GM19455 (cell line): ENCODE measurements around the gene SPOCD1.

Source experiments
- ATAC-seq: cut with Tn5 transposase; IDR thresholded peaks from one replicate; pipeline ENCODE4 v1.9.1; 2021; ENCODE audit not compliant: unreplicated experiment

SPOCD1 gene

DNA sequence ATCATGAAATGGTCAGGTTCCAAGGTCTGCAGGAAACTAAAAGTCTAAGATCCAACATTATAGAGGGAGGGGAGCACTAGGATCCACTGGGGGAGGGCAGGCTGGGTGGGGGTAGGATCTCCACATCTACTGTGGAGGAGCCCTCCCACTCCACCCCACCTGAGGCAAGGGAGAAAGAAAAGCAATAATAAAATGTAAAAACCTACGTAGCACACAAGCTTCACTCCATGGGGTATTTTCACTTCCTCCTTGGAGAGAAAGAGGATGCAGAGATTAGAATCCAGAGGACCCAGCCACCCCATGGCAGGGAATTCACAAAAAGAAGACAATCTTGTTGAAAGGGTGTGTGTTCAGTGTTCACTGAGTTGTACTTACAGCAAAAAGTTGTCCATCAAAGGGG lies 14.4 kb downstream of the SPOCD1 start:
- ATAC-seq: no peak

DNA sequence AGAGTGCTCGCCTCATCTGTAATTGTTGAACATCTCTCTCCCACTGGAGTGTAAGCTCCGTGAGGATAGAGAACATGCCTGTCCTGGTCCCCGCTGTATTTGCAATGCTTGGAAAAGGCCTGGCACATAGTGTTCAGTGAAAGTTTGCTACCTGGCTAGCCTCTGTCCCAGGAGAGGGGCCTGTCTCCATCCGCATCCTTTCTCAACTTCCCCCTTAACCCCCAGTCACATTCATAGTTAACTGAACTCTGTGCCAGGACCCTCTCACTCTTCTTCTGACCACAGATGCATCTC lies 15.2 kb downstream of the SPOCD1 start:
- no peak for ATAC-seq

DNA sequence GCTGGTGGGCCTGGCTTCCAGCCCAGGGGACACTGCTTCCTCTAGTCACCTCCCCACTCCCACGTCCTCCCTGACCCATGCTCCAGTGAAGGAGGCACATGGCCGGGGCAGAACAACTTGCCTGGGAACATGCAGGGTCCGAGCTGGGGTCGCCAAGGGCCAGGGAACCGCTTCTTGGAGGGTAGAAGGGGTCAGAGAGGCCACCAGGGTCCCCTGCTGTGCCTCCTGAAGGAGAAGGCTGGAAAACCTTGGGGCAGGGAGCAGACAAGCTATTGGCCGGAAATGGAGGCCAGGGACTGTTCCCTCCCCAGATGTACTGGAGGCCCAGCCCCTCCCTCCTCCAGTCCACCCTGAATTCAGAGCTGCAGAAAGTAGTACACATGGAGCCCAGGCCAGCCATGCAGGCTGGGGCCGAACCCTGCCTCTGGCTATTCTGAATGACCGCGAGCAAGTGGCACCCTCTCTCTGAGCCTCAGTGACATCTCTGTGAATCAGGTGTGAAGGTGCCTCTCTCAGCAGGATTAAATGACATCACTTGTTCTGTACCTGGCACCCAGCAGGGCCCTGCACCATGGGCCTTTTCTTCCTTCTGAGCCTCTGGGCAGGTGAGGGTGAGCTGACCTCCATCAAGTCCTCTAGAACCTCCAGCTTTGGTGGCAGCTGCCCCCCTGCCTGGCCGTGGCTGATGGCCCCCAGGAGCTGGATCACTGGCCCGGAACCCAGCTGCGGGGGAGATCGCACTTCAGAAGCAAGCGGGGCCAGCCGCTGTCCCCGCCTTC lies 15.7 kb downstream of the SPOCD1 start:
- ATAC-seq: no peak

DNA sequence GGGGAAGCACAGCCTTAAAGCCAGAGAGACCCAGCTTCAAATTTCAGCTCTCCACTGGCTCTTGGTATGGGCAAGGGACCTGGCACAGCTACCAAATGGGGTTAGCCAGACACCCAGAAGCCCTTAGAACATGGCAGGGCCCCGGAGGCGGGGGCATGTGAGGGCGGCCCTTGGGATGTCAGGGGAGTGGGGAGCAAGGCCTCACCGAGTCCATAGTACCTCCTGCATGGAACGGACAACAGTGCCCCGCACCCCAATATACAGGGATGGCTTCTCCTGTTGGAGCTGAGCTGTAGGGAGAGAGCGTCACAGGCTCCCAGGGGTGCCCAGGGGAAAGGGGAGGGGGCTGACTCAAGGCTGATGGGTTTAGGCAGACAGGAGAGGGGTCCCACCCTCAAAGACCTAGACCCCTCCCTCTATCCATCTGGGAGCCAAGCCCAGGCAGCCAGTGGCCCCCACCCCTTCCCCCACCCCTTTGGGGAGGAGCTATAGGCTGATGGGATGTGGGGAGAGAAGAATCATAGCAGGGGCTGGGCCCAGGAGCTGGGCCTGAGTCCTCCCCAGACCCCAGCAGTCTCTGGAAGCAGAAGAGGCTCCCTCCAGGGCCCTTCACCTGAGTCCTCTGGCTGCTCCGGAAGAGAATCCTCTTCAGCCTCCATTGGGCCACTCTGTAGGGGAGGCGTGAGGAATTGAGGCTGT lies 16.5 kb downstream of the SPOCD1 start:
- ATAC-seq: no peak

DNA sequence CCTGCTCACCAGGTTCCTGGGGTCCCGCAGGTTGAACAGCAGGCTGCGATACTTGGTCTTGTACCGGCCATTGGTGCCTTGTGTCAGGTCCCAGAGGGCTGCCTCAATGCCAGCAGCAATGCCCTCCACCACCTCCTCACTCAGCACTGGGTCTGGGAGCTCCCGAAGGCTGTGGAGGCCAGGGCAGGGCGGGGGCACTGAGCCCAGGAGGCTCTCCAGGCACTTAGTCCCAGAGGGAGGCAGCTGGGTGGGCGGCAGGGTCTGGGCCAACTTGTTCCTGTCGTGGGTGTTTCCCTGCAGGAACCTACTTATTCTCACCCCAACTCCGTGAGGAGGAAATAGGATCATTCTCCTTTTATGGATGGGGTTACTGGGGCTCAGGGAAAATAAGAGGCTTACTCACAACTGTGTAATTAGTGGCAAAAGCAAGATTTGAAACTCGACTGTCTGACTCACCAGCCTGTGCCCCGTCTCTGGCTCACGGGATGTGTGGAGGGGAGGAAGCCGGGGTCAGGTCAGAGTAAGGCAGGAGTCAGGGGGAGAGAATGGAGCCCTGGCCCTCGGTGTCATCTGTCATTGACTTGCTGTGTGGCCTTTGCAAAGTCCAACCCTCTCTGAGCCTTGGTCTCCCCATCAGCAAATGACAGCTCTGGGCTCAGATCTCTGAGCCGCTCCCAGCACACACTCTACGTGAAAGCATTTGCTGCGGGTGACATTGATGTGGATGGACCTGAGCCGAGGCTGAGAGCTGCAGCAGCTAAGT lies 17.2 kb downstream of the SPOCD1 start:
- no peak for ATAC-seq

DNA sequence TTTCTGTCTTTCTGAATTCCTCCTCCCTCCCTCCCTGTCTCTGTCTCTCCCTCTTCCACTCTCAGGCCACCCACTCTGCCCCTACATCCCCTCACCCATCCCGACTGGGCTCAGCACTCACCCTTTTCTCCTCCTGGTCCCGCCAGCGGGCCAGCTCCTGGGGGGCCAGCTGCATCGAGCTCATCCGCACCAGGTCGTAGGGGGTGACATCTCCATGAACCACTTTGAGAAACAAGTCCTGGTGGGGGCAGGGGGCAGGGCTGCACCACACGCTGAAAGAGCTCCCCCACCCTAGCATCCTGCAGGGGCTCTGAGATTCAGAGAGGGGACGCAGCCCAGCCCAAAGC lies 17.8 kb downstream of the SPOCD1 start:
- ATAC-seq: no peak

DNA sequence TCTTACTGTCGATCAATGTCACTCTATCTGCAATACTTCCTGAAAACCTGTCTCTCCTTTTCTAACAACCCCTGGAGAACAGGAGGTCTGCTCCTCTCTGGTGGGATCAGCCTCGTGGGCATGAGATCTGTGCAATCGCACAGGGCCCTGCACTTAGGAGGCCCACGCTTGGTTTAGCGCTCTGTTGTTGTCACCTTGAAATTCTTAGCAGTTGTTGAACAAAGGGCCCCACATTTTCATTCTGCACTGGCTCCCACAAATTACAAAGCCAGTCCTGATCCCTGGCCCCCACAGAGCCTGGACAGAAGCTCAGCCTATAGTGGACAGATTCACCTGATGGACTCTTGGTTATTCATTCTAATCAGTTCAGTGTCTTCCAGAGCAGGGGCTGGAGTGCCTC lies 18.6 kb downstream of the SPOCD1 start:
- no peak for ATAC-seq

DNA sequence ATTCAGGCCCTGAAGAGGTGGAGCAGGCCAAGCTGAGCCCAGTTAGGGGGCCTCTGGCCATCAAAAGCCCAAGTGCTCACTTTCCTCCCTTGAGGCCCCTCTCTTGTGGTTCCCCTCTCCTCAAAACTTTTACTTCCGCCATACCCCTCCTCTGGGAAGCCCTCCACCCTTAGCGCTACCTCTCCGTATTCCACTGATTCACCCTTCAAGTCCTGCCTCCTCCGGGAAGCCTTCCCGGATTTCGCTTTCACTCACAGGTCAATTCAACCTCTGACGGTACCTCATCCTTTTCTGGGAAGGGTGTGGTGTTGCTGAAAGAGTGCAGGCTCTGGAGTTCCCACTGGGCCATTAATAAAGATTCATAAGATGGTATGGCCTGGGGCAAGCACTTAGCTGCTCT lies 19.1 kb downstream of the SPOCD1 start:
- no peak for ATAC-seq

DNA sequence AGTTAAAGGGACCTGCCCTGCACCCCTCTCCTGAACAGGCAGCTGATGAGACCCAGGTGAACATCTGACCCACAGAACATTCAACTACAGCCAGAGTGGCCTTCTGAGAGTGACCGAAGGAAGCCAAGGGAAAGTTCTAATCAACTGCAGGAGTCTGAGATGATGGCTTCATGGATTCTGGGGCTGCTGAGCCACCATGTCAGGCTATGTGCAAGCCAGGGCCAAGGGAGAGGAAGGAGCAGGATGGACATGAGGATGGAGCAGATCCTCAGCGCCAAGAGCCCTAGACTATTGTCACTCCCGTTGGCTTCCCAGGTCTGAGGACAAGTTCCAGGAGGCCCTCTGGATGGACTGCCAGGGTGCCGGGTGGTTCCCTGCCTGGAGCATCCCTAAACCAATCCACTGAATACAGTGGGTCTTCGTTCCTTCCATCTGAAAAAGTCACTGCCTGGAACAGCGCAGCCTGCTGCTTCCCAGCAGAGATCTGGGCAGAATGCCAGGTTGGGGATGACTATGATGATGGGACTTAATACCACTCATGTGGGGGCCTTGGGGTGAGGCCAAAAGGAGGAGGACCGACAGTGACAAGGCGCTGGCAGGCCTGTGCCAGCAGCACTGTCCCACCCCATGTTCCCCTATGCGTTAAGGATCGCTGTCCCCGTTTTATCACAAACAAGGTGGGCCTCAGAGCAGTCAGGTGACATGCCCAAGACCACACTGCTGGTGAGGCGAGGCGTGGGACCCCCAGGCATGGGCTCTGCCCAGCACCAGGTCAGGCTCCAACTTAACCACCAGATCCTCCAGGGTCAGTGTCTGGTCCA lies 19.8 kb downstream of the SPOCD1 start:
- no peak for ATAC-seq

DNA sequence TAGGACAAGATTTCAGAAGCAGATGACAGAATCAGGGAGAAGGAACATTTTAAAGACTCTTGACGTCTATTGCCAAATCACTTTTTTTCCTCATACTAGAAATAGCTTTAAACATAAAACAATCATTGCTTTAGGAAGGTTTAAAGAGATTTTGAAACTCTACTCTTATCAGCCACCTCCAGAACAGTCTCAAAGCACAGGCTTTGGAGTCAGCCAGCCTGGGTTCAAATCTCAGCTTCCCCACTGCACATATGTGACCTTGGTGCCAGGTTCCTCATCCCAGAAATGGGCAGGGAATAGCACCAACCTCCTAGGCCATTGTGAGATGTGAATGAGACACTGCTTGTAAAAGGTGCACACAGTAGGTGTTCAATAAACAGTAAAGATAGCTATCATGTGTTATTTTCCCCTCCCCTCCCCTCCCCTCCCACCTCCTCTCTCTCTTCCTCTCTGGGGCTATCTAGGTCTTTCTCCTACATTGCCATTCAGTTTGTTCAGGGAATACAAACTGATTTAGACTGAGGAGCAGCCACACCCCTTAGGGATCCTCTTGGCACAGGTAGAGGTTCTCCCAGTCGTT lies 20.6 kb downstream of the SPOCD1 start:
- no peak for ATAC-seq

DNA sequence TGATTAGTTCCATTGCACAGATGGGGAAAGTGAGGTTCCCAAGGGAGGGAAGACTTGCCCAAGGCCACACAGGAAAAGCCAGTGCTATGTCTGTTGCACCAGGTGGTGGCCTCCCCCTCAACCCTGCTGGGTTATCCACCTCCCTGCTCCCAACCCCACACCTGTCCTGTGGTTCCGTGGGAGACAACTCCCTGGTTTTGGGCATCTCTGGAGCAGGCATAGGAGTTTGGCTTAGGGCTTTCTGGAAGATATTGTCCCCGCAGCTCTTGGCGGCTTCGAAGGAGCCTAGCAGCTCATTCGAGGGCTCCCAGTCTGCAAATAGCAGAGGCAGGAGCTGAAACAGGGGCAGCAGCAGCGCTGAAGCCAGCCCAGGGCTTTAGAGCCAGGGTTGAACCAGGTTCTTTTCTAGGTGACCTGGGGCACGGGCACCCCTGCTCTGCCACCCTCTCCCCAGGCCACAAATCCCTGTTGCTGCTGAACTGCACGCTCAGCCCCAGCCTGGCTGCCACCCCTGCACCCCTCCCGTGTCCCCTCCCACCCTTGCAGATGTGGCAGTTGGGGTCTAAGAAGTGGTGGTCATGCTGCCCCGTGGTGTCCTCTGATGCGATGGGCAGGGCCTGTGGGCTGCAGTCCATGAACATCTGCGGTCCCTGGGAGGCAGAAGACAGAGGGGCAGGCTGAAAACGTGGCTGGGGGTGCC lies 22.1 kb downstream of the SPOCD1 start:
- ATAC-seq: no peak

DNA sequence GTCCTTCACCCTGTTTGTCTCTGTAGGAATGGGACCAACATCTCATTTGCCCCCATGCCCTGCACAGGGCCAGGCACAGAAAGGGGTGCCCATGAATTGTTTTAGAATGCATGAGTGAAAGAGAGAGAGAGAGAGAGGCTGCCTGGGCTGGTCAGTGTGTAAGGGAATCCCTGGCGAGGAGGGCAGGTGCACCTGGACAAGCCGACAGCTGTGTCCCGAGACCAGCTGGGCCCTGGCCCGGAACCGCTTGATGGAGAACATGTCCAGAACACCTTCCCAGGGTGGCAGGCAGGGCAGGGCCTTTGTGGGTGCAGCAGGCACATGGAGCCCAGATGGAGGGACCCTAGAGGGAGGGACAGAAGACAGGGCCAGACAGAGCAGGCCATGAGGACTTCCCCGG lies 22.7 kb downstream of the SPOCD1 start:
- no peak for ATAC-seq

DNA sequence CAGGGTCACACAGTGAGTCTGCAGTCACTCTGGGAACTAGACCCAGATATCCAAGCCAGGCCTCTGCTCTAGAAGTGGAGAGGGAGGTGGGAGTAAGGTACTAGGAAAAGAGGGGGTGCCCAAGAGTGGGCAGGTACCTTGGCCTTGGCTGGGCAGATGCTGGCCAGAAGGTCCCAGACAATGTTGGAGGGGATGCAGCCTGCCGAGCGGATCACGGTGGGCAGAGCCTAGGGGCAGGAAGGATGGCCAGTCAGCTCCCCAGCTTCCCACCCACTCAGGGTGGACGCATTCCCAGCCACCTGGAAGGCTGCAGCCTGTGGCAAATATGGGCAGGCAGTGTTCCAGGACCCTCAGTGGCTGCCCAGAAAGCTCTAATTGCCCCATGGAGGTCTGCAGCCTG lies 23.3 kb downstream of the SPOCD1 start:
- no peak for ATAC-seq

DNA sequence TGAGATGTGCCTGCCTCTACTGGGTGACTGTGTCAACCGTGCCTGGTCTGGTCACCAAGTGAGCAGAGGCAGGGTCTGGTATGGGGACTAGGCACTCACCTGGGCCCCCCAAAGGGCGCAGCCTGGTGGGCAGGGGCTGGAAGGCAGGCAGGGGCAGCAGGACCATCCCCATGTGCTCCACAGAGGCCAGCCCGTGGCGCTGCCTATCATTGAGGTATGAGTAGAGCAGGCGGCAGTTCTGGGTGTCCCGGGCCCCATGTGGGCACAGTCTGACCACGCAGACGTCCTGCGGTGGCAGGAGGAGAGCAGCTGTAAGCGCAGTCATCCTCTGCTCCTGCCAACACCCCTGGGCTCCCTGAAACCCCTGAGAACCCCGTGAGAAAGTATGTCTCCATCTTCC lies 23.7 kb downstream of the SPOCD1 start:
- ATAC-seq: no peak

DNA sequence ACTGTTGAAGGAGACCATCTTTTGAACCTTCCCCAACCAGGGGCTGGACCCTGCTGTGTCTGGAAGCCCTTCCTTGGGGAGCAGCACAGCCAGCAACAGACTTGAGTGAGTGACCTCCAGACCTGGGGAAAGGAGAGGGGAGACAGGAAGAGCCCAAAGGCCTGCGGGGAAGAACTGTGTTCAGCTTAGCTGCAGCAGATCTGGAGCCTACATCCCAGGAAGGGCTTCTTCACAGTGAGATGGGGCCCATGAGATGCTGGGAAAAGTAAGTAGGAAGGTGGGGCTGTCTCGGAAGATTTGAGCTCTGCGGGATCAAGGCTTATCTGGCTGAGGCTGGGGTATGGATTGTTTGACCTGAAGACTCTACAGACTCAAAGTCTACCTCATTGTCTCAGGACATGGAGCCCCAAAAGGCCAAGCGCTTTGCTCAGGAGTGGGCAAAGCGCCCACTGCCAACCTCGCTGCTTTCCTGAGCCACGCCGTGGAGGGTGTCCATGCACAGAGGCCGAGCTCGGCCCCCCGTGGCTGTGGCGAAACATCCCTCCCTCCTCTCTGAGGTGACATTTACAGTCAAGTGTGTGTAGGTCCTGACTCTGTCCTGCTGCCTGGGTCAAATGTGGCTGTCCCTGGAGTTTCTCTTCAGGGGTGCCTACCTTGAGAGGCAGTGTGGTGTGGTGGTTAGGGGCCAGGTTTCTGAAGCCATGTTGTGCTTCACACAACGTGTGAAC lies 24.5 kb downstream of the SPOCD1 start:
- no peak for ATAC-seq

DNA sequence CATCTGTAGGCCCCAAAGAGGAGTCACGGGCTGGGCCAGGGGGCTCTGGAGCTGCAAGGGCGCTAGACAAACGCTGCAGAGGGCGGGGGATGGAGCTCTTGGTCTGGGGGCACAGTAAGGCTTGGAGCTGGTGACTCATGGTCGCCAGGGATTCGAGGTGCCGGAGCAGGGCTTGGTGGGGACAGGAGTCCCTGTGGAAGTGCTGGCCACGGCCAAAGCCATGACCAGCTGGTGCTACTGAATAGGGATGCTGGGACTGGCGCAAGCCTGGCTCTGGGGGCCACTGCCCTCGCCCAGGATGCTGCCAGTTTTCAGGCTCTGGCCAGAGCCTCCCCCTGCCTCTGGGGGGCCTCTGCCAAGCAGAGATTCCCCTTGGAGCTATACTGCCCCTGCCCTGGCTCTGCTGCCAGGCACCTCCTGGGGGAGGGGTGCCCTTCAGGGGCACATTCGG lies 25.2 kb downstream of the SPOCD1 start:
- ATAC-seq: no peak

DNA sequence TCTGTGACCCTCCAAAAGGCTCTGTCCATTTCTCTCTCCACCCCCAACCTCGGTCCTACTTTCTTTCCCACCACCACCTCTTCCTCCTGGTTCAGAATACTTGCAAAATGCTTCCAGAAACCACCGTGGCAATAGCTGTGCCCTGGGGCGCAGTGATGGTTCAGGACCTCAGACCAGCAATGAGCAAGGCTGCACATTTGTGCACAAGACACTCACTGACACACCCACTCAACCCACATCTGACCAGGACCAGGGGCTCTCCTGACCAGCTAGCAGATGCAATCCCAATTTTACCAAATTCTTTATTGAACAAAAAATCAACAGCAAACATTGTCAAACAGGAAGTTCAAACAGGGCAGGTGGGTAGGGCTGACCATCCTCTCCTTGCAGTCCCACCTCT lies 25.7 kb downstream of the SPOCD1 start:
- ATAC-seq: no peak

DNA sequence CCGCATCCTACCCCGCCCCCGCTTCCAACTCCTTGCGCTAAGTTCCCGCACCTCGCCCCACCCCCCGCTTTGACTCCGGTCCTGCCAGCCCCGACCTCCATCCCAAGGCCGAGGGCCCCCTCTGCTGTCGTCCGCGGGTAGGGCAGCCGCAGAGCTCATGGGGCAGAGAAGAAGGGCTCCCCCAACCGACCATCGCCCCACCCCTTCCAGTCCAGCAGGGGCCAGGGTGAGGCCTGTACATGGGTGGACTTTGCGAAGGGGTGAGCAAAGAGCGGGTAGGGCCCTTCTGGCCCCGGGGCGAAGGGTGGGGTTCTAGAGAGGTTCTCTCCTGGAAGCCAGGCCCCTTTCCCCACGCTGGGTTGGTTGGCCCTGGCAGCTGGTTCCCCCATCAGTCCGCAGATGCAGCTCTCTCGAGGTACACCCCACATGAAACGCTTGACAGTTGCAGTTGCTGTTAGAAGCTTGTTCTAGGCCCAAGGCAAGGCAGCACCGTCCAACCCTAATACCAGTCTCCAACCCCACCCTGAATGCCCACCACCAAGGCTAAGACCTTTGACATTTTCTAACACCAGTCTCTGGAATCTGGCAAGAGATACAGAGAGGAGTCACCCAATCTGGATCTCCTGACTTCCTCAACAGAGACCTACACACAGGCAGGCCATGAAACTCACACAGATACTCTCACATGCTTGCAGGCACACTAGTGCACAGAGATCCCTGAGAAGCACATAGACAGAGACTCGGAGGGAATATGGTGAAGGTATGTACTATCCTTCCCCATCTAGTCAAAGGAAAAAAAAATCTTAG lies 26.4 kb downstream of the SPOCD1 start:
- no peak for ATAC-seq

DNA sequence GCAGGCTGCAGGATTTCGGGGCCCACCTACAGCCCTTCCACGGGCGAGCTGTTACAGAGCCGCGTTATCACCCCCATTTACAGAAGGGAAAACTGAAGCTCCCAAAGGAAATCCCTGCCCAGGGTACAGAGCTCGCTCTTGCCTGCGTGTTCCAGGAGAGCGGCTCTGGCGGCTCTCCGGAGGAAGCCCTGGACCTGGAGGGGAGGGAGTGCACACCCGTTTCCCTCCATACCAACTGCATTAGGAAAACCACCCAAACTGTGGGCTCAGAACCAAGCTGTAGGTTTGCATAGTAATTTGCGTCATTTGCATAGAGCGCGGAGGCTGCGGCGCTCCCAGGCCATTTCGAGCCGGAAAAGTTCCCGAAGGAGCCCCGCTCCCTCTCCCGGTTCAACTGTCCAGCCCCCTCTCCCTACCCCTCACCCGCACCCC lies 27.0 kb downstream of the SPOCD1 start:
- no peak for ATAC-seq
